Esophagus muscularis mucosa (tissue), 4 donors: ENCODE data around the gene DBN1. TPM values are rescaled to one million over a fixed set of nuclear protein-coding genes. Genes with fewer than 3 reads are reported as not detected.

Source experiments
- DNase-seq: peaks from one replicate; pipeline ENCODE4 v3.0.0-alpha.2; 2017; ENCODE audit errors: extremely low spot score
- H3K27ac ChIP-seq, 4 donors: fragments of 200-600 bp; sonication (generic); replicated peaks in 1 of 4; 1 replicate in 3 of 4; 2 replicates in 1 of 4; pipeline ENCODE4 v1.5.1; 2016 to 2019; ENCODE audit warnings: mild to moderate bottlenecking in 1 of 4
- H3K27me3 ChIP-seq, 4 donors: fragments of 200-600 bp; sonication (generic); one replicate each; pipeline versions ENCODE4 v1.5.1 to v1.6.0; 2016 to 2019
- H3K36me3 ChIP-seq, 4 donors: fragments of 200-600 bp; sonication (generic); one replicate each; pipeline ENCODE4 v1.5.1; 2016 to 2019
- H3K4me1 ChIP-seq, 4 donors: fragments of 200-600 bp; sonication (generic); one replicate each; pipeline ENCODE4 v1.5.1; 2016 to 2019
- H3K4me3 ChIP-seq, 4 donors: fragments of 200-600 bp; sonication (generic); 1 replicate in 2 of 4; 2 replicates in 2 of 4; pipeline ENCODE4 v1.5.1; 2016 to 2019; ENCODE audit warnings: mild to moderate bottlenecking in 4 of 4, moderate library complexity in 1 of 4
- H3K9me3 ChIP-seq, 4 donors: fragments of 200-600 bp; sonication (generic); 1 replicate in 3 of 4; 2 replicates in 1 of 4; pipeline ENCODE4 v1.5.1; 2016 to 2019
- CTCF ChIP-seq, 3 experiments: fragments of 200-600 bp in 2 of 3; fragments of 450-650 bp in 1 of 3; sonication (generic) in 2 of 3; IDR thresholded peaks; one replicate each; pipeline ENCODE4 v1.5.1; 2017 to 2019; ENCODE audit warnings: antibody characterized with exemption in 3 of 3, mild to moderate bottlenecking in 2 of 3, moderate library complexity in 1 of 3
- EP300 ChIP-seq: sonication (generic); formaldehyde crosslinking; IDR thresholded peaks from one replicate; pipeline ENCODE4 v1.6.1; 2017; ENCODE audit warnings: antibody characterized with exemption
- POLR2A ChIP-seq: fragments of 450-650 bp; IDR thresholded peaks from one replicate; pipeline ENCODE4 v1.6.1; 2017; ENCODE audit warnings: antibody characterized with exemption, moderate library complexity, mild to moderate bottlenecking, low read depth
- POLR2AphosphoS5 ChIP-seq, 2 donors: sonication (generic); formaldehyde crosslinking; IDR thresholded peaks; one replicate each; pipeline ENCODE4 v1.6.1; 2017; ENCODE audit warnings: antibody characterized with exemption in 2 of 2
- WGBS: methylation state at CpG from one replicate; pipeline ENCODE4 v1.1.5; 2018; 5-methylcytosine and 5-hydroxymethylcytosine counted together
- intact Hi-C: fragments of 100-400 bp; cut with DNase I; formaldehyde crosslinking; loops from one replicate; pipeline ENCODE4 v1.15.1; 2023
- total RNA-seq, 4 donors: library from RNA; depleted of rRNA; stranded (reverse); fragments of >200 nt; gene quantifications; one replicate each; pipeline versions ENCODE4 v1.1.0 to v1.2.1, GENCODE V29; 2016

The DBN1 gene
- total RNA-seq, 4 donors from 2014 or later: 92.2 to 160 (median 130) TPM

- Histone ChIP-seq H3K27me3 (no peaks in the 10 kb centered on the region), H3K9me3 (no peaks in the 10 kb centered on the region), H3K4me3 (peak overlapping the region; percentile 85 to 90 (median 88)), H3K27ac (peak overlapping the region; percentile 89 to 96 (median 94)), H3K4me1 (peaks cover 59 to 96% (median 92%) of the 10 kb centered on the region in 4 donors), H3K36me3 (peaks cover 0 to 10% (median 9%) of the 10 kb centered on the region in 4 donors)
- TF ChIP-seq POLR2A (no peak), CTCF (IDR thresholded peaks at IDR 0.05) (no peak), POLR2AphosphoS5 (IDR thresholded peaks at IDR 0.05) (no peak), EP300 (no peak)
- 3% methylated on average over 15 of the region's 93 CpGs for WGBS
- no peak for DNase-seq
- intact Hi-C loops: no loop called here
Measured at GRCh38 chr5:177472460-177473442, 683 bp downstream of the DBN1 start.

- Histone ChIP-seq H3K4me3 (peak overlapping the region; percentile 85 to 90 (median 88)), H3K9me3 (no peaks in the 10 kb centered on the region), H3K27ac (peak overlapping the region; percentile 89 to 96 (median 94)), H3K36me3 (peaks cover 7 to 20% (median 18%) of the 10 kb centered on the region in 4 donors), H3K4me1 (peaks cover 51 to 87% (median 82%) of the 10 kb centered on the region in 4 donors), H3K27me3 (no peaks in the 10 kb centered on the region)
- 40% methylated on average over 1 of the region's 14 CpGs for WGBS
- DNase-seq: no peak
- intact Hi-C loops: no loop called here
- TF ChIP-seq POLR2A (no peak), POLR2AphosphoS5 (IDR thresholded peaks at IDR 0.05) (peak; percentile 40 to 57)
Measured at GRCh38 chr5:177471610-177472356, 1.7 kb downstream of the DBN1 start.

- WGBS: 73% methylated on average over 8 of the region's 10 CpGs
- peak overlapping the region; percentile 89 to 96 (median 94) for H3K27ac ChIP-seq
- TF ChIP-seq POLR2AphosphoS5 (IDR thresholded peaks at IDR 0.05) (no peak), CTCF (IDR thresholded peaks at IDR 0.05) (no peak), POLR2A (no peak), EP300 (no peak)
- peaks cover 51 to 78% (median 74%) of the 10 kb centered on the region in 4 donors for H3K4me1 ChIP-seq
- no peaks in the 10 kb centered on the region for H3K27me3 ChIP-seq
- intact Hi-C loops: no loop called here
- DNase-seq: no peak
- H3K36me3 ChIP-seq: peaks cover 11 to 28% (median 27%) of the 10 kb centered on the region in 4 donors
- H3K9me3 ChIP-seq: no peaks in the 10 kb centered on the region
- peak overlapping the region in 1 of 4 donors; percentile 86 for H3K4me3 ChIP-seq
Measured at GRCh38 chr5:177470759-177471536, 2.5 kb downstream of the DBN1 start.

GRCh38 chr5:177469750-177470525, 3.5 kb downstream of the DBN1 start:
- intact Hi-C loops: no loop called here
- H3K27me3 ChIP-seq: no peaks in the 10 kb centered on the region
- H3K4me1 ChIP-seq: peaks cover 48 to 68% (median 64%) of the 10 kb centered on the region in 4 donors
- H3K9me3 ChIP-seq: no peaks in the 10 kb centered on the region
- TF ChIP-seq EP300 (no peak), POLR2A (no peak), CTCF (IDR thresholded peaks at IDR 0.05) (no peak), POLR2AphosphoS5 (IDR thresholded peaks at IDR 0.05) (no peak)
- WGBS: 65% methylated on average over 8 of the region's 8 CpGs
- H3K27ac ChIP-seq: peak overlapping the region; percentile 89 to 96 (median 94)
- no peak for DNase-seq
- peaks cover 11 to 38% (median 36%) of the 10 kb centered on the region in 4 donors for H3K36me3 ChIP-seq
- H3K4me3 ChIP-seq: peak overlapping the region in 1 of 4 donors; percentile 28
